ENCODE data around the gene UACA.
"Not testable (repeated sequence)": the region's sequence is repeated elsewhere in the genome, so short reads cannot be mapped to it uniquely, and the experiment has no call there.

Gene UACA

DNA sequence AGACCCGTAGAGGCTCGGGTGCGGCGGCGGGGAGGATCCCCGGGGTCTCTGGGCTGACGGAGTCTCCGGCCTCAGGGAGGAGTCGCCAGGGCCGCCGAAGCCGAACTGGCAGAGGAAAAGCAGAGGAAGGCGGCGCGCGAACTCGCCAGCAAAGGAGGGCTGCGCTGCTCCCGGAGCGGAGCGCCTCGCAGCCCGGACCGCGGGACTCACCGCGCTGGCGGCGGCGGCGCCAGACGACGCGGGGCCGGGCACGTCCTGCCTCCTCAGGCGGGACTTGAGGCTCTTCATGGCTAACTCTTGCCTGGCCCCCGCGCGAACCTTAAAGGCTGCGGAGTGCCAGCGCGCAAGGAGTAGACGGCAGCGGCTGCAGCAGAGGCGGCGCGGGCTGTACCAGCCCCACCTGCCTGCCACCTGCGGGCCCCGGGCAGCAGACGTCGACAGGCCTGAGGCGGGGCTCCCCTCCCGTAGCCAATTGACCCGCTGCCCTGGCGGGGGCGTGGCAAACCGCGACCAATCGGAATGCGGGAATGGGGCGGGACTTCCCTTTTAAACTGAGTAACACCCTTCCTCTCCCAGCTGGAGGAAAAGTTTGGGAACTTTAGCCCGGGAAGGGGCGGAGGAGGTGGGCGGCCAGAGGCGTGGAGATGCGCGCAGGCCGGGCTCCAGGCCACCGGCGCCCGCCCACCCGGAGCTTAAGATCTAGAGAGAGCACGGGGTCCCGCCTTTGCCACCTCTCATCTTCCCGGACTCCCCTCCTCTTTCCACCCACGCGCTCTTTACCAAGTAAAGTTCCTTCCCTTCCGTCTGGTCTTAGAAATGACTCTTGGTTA is at the start of gene UACA:
Gene UACA, minus strand, starts transcription at position 439 of the 830 bp plus-strand sequence. Its CDS starts 151 bp downstream, at position 288.
- peak; percentile 97 for DNase-seq

DNA sequence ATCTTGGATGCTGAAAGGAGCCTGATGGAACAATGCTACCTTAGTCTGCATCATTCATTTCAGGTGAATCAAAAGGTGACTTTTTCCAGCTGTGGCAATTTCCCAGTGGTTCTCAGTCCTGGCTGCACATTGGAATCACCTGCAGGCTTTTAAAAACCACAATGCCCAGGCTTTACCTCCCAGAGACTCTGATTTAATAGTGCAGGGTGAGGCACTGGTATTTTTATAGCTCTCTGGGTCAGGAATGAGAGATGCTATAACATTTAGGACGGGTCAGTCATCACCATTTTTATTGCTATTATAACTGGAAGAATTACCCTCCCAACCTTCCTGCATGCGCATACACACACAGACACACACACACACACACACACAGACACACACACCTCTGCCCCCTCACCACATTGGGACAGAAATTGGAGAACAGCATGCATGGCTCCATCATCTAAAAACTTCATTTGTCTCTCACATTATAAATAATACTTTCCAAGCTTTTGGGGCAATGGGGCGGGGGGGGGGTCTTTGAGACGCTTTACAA is 49.5 kb upstream of the UACA start:
- no peak for DNase-seq

DNA sequence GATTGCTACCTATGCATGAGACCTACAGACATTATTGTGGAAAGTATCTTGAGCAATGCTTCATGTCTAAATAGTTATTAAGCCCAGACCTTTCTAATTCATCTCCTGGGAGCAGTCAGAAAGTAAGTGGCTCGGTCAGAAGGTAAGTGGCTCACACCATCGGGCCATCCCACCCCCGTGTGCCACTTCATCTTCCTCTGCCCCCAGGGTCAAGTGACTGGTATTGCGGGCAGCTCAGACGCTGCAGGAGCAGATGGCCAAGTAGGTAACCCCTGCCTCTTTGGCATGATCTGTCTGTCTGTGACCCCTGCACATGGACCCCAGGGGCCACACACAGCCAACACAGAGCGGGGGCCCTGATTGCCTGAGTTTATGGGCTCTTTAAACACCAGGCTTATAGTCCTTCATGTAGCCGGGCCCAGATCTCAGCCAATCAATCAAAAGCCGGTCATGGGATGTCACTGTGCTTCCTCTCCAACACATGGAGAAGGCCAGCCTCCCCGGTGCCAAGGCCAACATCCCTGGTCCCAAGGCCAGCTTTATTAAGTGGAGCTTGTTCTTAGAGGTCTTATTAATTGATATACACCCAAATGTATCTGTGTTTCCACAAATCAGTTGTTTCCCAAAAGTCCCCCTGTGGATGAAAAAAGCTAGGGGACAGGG is 47.7 kb upstream of the UACA start:
- DNase-seq = no peak

- DNase-seq = no peak
Observed at GRCh38 chr15:70806992-70807712, 43.8 kb upstream of the UACA start.

GRCh38 chr15:70804388-70804787 is 41.0 kb upstream of the UACA start:
- not testable (repeated sequence) for DNase-seq

- DNase-seq = peak; percentile 89
Observed at GRCh38 chr15:70802629-70803028, 39.3 kb upstream of the UACA start.

DNA sequence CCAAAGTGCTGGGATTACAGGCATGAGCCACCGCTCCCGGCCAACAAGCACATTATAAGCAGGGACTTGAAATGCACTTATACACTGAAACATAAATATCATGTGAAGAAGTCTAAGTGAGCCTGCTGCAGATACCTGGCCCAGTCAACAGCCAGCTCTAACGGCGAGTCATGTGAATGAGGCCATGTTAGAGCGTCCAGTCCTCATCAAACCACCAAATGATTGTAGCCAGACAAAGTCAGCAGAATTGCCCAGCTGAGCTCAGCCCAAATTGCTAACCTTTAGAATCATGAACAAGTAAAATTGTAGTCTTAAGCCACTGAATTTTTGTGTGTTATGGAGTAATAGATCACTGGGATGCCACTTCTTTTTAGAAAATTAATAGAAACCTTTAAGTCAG is 37.8 kb upstream of the UACA start:
- peak; percentile 52 for DNase-seq

- peak; percentile 93 for DNase-seq
Observed at GRCh38 chr15:70799667-70800450, 36.5 kb upstream of the UACA start.

DNA sequence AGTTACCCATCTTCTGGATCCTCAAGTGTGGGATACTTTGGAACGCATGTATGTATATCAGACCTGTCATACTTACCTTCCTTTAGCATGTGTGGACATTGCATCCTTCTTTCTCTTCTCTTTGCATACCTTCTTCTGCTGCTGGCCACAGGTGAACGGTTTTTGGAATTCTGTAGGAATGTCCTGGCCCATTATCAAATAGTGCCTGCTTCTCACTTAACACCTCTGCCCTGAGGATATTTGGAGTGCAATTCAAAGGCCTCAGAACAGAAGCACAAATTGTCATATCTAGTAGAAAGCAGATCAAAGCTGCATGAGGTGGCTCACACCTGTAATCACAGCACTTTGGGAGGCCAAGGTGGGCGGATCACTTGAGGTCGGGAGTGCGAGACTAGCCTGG is 34.1 kb upstream of the UACA start:
- no peak for DNase-seq

- no peak for DNase-seq
Observed at GRCh38 chr15:70796516-70797310, 33.4 kb upstream of the UACA start.

GRCh38 chr15:70795311-70795665 is 31.9 kb upstream of the UACA start:
- DNase-seq = peak; percentile 97

DNA sequence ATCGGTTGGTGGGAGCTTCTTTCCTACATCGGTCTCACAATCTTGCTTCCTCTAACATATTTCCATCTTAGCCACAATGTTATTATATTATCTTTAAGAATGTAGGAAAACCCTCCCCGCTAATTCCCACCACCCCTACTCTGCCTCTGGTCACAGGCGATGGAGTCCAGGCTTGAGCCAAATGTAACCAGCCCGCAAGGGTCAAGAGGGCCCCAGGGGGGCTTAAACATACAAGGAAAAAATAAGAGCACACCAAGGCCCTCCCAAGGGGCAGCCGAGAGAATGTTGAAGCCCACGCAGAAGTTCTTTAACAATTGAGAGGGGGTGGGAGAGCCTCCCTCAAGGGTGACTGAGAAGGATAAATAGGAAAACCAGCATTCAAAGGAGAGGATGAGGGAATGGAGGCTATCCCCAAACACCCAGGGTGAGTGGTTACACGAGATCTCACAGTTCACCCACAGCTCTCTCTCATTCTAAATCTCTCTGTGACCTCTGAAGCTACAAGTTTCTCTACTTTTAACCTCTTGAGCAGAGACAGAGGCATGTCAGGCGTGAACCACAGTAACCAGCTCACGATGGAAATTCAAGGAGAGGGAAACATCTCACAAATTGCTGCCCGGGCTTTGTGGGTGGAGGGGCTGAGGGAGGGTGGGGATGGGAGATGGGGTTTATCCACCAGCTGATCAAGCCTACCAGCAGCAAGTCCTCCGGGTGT is 31.4 kb upstream of the UACA start:
- peak; percentile 71 for DNase-seq

- no peak for DNase-seq
Observed at GRCh38 chr15:70793694-70794093, 30.3 kb upstream of the UACA start.

DNA sequence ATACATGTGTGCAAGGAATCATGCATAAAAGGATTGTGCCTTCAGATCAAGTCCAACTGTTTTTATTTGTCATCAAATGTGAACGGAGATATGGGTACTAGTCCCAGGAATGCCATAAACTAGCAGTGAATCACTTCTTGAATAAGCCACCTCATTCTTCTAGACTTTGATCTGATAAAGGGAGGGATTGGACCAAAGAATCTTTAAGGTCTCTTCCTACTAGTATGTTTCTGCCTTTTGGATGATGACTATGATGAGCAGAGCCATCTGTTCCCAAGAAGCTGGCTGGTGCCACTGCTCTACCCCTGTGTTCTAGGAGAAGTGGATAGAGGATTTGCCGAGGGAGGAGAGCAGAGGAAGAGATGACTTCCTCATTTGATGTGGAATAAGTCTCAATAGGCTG is 28.8 kb upstream of the UACA start:
- peak; percentile 90 for DNase-seq

DNA sequence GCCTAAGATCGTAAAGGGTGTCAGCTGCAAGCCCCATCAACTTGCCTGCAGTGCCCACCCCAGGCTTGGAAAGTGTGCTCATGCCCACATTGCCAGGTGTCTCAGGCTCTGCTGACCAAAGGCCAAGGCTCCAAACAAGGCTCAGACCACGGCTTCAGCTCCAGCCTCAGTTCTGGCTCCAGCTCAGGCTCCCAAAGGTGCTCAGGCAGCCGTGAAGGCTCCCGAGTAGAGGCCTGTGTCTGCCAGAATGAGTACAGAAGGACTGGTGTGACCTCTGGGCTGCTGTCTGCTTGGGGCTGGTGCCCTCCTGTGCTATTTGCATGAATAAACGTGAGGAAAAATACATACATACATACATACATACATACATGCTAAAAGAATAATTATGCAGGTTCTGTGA is 27.9 kb upstream of the UACA start:
- DNase-seq = no peak

DNA sequence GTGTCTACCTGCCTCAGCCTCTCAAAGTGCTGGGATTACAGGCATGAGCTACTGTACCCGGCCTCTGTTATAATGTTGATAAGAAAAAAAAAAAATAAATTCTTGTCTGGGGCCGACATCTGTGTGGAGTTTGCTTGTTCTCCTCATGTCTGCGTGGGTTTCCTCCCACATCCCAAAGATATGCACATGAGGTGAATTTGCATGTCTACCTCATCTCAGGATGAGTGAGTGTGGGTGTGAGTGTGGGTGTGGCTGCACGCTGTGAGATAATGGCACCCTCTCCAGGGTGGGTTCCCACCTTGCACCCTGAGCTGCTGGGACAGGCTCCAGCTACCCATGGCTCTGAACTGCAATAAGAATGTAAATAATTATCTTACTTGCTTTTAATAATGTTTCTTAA is 25.9 kb upstream of the UACA start:
- no peak for DNase-seq

GRCh38 chr15:70788114-70789049 is 25.0 kb upstream of the UACA start:
- peak; percentile 68 for DNase-seq

DNA sequence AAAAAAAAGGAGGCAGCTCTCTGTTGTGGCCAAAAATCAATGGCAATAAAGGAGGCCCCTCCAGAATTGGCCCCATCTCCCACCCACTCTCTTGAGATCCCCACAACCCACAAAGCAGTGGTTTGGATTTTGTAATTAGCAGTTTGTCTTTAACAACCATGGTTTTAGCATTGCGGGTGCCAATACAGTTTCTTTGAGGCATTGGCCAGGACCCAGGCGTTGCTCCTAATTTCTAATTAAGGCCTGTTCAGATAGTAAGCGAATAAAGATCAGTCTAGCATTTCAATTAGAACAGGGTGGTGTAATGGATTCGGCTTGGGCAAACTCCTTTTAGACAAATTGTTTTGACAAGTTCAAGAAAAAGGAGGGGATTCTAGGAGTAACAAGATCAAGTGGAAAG is 23.6 kb upstream of the UACA start:
- no peak for DNase-seq

DNA sequence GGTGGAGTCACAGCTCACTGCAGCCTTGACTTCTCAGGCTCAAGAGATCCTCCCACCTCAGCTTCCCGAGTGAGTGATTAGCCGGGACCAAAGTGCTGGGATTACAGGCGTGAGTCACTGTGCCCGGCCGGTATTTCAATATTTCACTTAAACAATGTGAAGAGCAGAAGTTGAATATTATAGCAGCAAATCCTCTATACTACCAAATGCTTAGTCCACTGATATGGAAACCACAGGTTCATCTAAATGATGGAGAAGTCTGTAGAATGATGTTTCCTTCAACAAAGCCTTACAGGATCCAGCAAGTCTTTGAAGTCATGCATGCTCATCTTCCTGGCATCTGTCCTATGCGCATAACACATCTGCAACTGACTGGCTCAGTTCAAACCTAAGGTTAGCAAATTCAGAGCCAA is 20.3 kb upstream of the UACA start:
- peak; percentile 74 for DNase-seq

GRCh38 chr15:70783041-70783440 is 19.7 kb upstream of the UACA start:
- no peak for DNase-seq

All from fibroblast of skin of right biceps (primary cell).